ENCODE data around the gene MATR3. TPM values are rescaled to one million over a fixed set of nuclear protein-coding genes. Genes with fewer than 3 reads are reported as not detected.

The MATR3 gene
- total RNA-seq, 6 experiments from 2014 or later, result 117 to 179 (median 140) TPM

DNA sequence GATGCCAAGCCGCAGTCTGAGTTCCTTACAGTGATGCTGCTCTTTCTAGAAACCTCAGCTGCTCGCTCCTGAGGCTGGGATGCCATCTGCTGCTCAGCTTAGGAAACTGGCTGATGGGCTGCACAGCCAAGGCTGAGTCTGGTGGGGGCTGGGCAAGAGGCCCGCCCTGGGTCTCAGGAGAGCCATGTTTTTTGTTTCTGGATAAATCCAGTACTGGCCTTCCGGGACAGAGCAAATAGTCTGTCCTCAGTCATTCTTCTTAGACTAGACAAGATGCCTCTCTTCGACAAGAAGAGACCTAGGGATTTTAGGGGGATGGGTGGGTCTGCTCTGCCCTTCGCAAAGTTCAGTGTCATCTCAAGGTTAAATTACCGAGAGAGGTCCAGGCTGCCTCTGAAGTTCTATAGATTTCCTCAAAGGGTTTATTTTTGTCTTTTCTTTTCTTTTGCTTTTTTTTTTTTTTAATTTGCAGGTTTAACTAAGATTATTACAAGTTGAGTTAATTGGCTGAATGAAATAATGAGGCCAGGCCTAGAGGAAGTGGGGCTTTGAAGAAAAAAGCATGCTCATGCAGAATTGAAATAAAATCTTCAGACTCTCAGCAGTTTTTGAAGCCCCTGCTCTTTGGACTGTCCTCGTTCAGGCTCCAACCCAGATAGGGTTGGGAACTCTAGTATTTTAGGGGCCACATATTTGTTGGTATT lies 30.6 kb upstream of the MATR3 start:
- Mint-ChIP-seq H3K4me3 (no peak overlapping the region), H3K27me3 (ENCODE audit: insufficient read depth) (peaks cover 2% of the 10 kb centered on the region), H3K27ac (no peak overlapping the region), H3K4me1 (ENCODE audit: low read depth) (peaks cover 12% of the 10 kb centered on the region; the same call in 1 of the 2 replicates), H3K9me3 (no peaks in the 10 kb centered on the region), H3K36me3 (ENCODE audit: low read depth) (no peaks in the 10 kb centered on the region)
- peak; percentile 87 for DNase-seq
- TF ChIP-seq CTCF (IDR thresholded peaks at IDR 0.05), result peak; percentile 89

- Mint-ChIP-seq H3K27me3 (ENCODE audit: insufficient read depth) (peaks cover 2% of the 10 kb centered on the region), H3K27ac (no peak overlapping the region), H3K9me3 (no peaks in the 10 kb centered on the region), H3K36me3 (ENCODE audit: low read depth) (no peaks in the 10 kb centered on the region), H3K4me3 (no peak overlapping the region), H3K4me1 (ENCODE audit: low read depth) (peaks cover 15% of the 10 kb centered on the region)
- no peak for DNase-seq
- TF ChIP-seq CTCF (IDR thresholded peaks at IDR 0.05), result no peak
Observed at GRCh38 chr5:139263536-139263935, 30.0 kb upstream of the MATR3 start.

DNA sequence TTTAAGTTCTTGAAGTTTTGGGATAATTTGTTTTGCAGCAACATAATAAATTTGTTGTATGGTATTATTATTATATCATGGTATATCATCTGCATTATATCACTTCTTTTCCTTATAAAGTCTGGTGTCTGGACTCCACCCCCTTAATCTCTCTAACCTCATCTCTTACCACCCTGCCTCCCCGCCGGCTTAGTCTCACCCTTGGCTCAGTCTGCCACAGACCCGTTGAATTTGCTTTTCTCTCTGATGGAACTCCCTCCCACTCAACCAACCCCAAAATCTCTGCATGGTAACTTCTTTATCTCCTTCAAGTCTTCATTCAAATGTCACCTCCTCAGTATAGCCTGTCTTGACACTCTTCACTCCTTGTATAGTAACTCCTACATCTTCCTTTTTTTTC lies 29.6 kb upstream of the MATR3 start:
- H3K36me3 Mint-ChIP-seq (ENCODE audit: low read depth), result no peaks in the 10 kb centered on the region
- DNase-seq, result no peak
- no peak overlapping the region for H3K4me3 Mint-ChIP-seq
- peaks cover 2% of the 10 kb centered on the region for H3K27me3 Mint-ChIP-seq (ENCODE audit: insufficient read depth)
- H3K9me3 Mint-ChIP-seq, result no peaks in the 10 kb centered on the region
- no peak overlapping the region for H3K27ac Mint-ChIP-seq
- no peak for TF ChIP-seq CTCF (IDR thresholded peaks at IDR 0.05)
- H3K4me1 Mint-ChIP-seq (ENCODE audit: low read depth), result peaks cover 19% of the 10 kb centered on the region

- TF ChIP-seq CTCF (IDR thresholded peaks at IDR 0.05), result no peak
- Mint-ChIP-seq H3K36me3 (ENCODE audit: low read depth) (no peaks in the 10 kb centered on the region), H3K4me3 (no peak overlapping the region), H3K4me1 (ENCODE audit: low read depth) (peaks cover 19% of the 10 kb centered on the region), H3K27me3 (ENCODE audit: insufficient read depth) (peaks cover 2% of the 10 kb centered on the region; the same call in 1 of the 2 replicates), H3K27ac (no peak overlapping the region), H3K9me3 (no peaks in the 10 kb centered on the region)
- DNase-seq, result no peak
Observed at GRCh38 chr5:139265001-139265400, 28.5 kb upstream of the MATR3 start.

DNA sequence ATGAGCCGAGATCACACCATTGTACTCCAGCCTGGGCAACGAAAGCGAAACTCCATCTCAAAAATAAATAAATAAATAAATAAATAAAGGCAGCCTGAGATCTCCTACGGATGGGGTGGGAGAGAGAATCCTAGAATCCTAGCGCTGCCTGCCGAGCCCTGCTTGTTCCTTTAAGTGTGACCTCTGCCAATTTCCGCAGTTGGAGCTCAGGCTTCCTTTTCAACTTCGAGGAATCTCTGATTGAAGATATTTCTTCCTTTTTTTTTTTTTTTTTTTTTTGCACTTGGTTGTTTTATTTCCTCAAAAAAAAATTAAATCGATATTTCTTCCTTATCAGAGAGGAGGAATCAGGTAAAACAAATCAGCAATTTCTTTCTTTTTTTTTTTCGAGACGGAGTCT lies 27.3 kb upstream of the MATR3 start:
- H3K27me3 Mint-ChIP-seq (ENCODE audit: insufficient read depth), result peaks cover 2% of the 10 kb centered on the region; the same call in 1 of the 2 replicates
- peaks cover 24% of the 10 kb centered on the region for H3K4me1 Mint-ChIP-seq (ENCODE audit: low read depth)
- H3K9me3 Mint-ChIP-seq, result no peaks in the 10 kb centered on the region
- H3K4me3 Mint-ChIP-seq, result no peak overlapping the region
- DNase-seq, result no peak
- H3K27ac Mint-ChIP-seq, result no peak overlapping the region
- TF ChIP-seq CTCF (IDR thresholded peaks at IDR 0.05), result no peak
- no peaks in the 10 kb centered on the region for H3K36me3 Mint-ChIP-seq (ENCODE audit: low read depth)

All from HFFc6 (cell line).